ENCODE measurements around the gene RGR. TPM values are rescaled to one million over a fixed set of nuclear protein-coding genes. Genes with fewer than 3 reads are reported as not detected.

RGR gene
- polyA plus RNA-seq, 3 donors: not detected

DNA sequence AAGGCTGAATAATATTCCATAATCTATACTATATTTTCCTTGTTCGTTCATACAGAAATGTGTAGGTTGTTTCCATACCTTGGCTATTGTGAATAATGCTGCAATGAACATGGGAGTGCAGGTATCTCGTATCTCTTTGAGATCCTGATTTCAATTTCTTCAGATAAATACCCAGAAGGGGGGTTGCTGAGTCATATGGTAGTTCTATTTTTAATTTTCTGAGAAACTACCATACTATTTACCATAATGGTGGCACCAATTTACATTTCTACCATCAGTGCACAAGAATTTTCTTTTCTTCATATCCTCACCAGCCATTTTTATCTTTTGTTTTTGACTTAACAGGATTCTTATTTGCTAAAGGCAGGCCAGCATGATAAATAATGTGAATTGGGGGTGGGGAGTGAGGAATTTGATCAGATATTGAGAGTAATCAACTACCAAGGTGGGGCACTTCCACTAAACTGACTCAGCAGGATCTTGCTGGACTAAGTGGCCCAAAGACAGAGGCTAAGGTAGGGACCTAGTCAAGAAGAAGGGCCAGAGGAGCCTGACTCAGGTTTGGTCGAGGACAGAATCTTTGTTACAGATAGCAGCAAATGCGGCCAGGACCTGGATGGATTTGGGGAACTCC lies 62.0 kb downstream of the RGR start:
- DNase-seq: no peak
- Mint-ChIP-seq H3K27me3 (ENCODE audit: low read depth in 3 of 3) (peaks cover 2 to 5% (median 5%) of the 10 kb centered on the region in 3 donors), H3K27ac (no peak overlapping the region), H3K4me1 (peaks cover 20% of the 10 kb centered on the region), H3K9me3 (peaks cover 0 to 5% (median 3%) of the 10 kb centered on the region in 7 donors), H3K4me3 (no peak overlapping the region), H3K36me3 (no peaks in the 10 kb centered on the region)
- Histone ChIP-seq H3K9me3 (replicated peaks in 1 of 2; ENCODE audit: control insufficient read depth in 1 of 2, insufficient read depth in 1 of 2, low read length in 2 of 2) (peaks cover 0 to 4% of the 10 kb centered on the region in 2 donors), H3K4me2 (replicated peaks; ENCODE audit: extremely low read depth, low read length, poor library complexity, severe bottlenecking) (no peak overlapping the region), H3K79me2 (ENCODE audit: insufficient read depth, low read length) (no peaks in the 10 kb centered on the region), H3K4me1 (ENCODE audit: control insufficient read depth in 1 of 2, insufficient read depth in 2 of 2, low read length in 2 of 2) (peaks cover 21 to 22% of the 10 kb centered on the region in 2 donors), H3K36me3 (replicated peaks in 1 of 2; ENCODE audit: control insufficient read depth in 1 of 2, insufficient read depth in 2 of 2, low read length in 2 of 2) (no peaks in the 10 kb centered on the region), H3K27me3 (ENCODE audit: control insufficient read depth in 2 of 2, insufficient read depth in 2 of 2, low read length in 2 of 2) (no peaks in the 10 kb centered on the region), H3K4me3 (replicated peaks in 1 of 3; ENCODE audit: low read depth in 2 of 3, low read length in 3 of 3) (no peak overlapping the region), H2AFZ (ENCODE audit: insufficient read depth, low read depth, low read length, poor library complexity, severe bottlenecking) (no peak overlapping the region), H3K9ac (ENCODE audit: insufficient read depth, low read length, poor library complexity, severe bottlenecking) (no peak overlapping the region), H3K27ac (ENCODE audit: low read depth in 1 of 2, low read length in 2 of 2) (no peak overlapping the region), H4K20me1 (ENCODE audit: insufficient read depth, low read length) (no peaks in the 10 kb centered on the region)
- 100% methylated on average over 1 of the region's 4 CpGs for WGBS (ENCODE audit: insufficient coverage)
- intact Hi-C loops (cut with micrococcal nuclease): no loop called here
- TF ChIP-seq, protein P1, sequence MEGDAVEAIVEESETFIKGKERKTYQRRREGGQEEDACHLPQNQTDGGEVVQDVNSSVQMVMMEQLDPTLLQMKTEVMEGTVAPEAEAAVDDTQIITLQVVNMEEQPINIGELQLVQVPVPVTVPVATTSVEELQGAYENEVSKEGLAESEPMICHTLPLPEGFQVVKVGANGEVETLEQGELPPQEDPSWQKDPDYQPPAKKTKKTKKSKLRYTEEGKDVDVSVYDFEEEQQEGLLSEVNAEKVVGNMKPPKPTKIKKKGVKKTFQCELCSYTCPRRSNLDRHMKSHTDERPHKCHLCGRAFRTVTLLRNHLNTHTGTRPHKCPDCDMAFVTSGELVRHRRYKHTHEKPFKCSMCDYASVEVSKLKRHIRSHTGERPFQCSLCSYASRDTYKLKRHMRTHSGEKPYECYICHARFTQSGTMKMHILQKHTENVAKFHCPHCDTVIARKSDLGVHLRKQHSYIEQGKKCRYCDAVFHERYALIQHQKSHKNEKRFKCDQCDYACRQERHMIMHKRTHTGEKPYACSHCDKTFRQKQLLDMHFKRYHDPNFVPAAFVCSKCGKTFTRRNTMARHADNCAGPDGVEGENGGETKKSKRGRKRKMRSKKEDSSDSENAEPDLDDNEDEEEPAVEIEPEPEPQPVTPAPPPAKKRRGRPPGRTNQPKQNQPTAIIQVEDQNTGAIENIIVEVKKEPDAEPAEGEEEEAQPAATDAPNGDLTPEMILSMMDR (IDR thresholded peaks at IDR 0.05): no peak

DNA sequence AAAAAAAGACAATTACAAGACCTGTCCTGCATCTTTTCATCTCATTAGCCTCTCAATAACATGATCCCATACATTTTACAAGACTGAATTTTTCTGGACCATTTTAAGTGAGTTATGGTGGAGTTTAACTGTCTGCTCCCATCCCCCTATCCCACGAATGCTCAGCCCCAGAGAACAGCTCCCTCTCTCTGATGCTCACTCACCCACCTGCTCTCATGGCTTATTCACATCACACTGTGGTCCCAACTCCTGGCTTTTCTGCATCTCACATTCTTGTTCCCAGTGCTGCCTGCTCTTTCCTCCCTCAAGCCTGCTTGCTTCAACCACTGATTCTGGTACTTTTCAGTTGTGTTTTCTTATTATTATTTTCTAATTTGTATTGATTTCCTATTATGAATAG lies 63.2 kb downstream of the RGR start:
- intact Hi-C loops (cut with micrococcal nuclease): no loop called here
- Histone ChIP-seq H3K9ac (ENCODE audit: insufficient read depth, low read length, poor library complexity, severe bottlenecking) (no peak overlapping the region), H3K4me2 (replicated peaks; ENCODE audit: extremely low read depth, low read length, poor library complexity, severe bottlenecking) (no peak overlapping the region), H3K9me3 (replicated peaks in 1 of 2; ENCODE audit: control insufficient read depth in 1 of 2, insufficient read depth in 1 of 2, low read length in 2 of 2) (peaks cover 0 to 4% of the 10 kb centered on the region in 2 donors), H3K4me1 (ENCODE audit: control insufficient read depth in 1 of 2, insufficient read depth in 2 of 2, low read length in 2 of 2) (peaks cover 21 to 22% of the 10 kb centered on the region in 2 donors), H3K27ac (ENCODE audit: low read depth in 1 of 2, low read length in 2 of 2) (no peak overlapping the region), H4K20me1 (ENCODE audit: insufficient read depth, low read length) (no peaks in the 10 kb centered on the region), H2AFZ (ENCODE audit: insufficient read depth, low read depth, low read length, poor library complexity, severe bottlenecking) (no peak overlapping the region), H3K27me3 (ENCODE audit: control insufficient read depth in 2 of 2, insufficient read depth in 2 of 2, low read length in 2 of 2) (no peaks in the 10 kb centered on the region), H3K79me2 (ENCODE audit: insufficient read depth, low read length) (no peaks in the 10 kb centered on the region), H3K4me3 (replicated peaks in 1 of 3; ENCODE audit: low read depth in 2 of 3, low read length in 3 of 3) (no peak overlapping the region), H3K36me3 (replicated peaks in 1 of 2; ENCODE audit: control insufficient read depth in 1 of 2, insufficient read depth in 2 of 2, low read length in 2 of 2) (no peaks in the 10 kb centered on the region)
- no peak for DNase-seq
- peaks cover 0 to 5% (median 4%) of the 10 kb centered on the region in 7 donors for H3K9me3 Mint-ChIP-seq
- H3K4me1 Mint-ChIP-seq: peaks cover 20% of the 10 kb centered on the region
- TF ChIP-seq, protein P1 (IDR thresholded peaks at IDR 0.05): no peak
- H3K4me3 Mint-ChIP-seq: no peak overlapping the region
- H3K27me3 Mint-ChIP-seq (ENCODE audit: low read depth in 3 of 3): peaks cover 2 to 8% (median 3%) of the 10 kb centered on the region in 3 donors
- peak overlapping the region in 1 of 7 donors; percentile 54 for H3K27ac Mint-ChIP-seq
- no peaks in the 10 kb centered on the region for H3K36me3 Mint-ChIP-seq
- no CpG with 5 or more reads among the region's 1 CpG for WGBS (ENCODE audit: insufficient coverage)

Data from CD14-positive monocyte (primary cell).